Omental fat pad (tissue), 4 donors: Measurements from ENCODE around the gene SNAI1. TPM values are rescaled to one million over a fixed set of nuclear protein-coding genes. Genes with fewer than 3 reads are reported as not detected.
"Not testable (repeated sequence)": the region's sequence is repeated elsewhere in the genome, so short reads cannot be mapped to it uniquely, and the experiment has no call there.

Experiments used
- ATAC-seq: fragments of 150-250 bp; one replicate; pipeline ENCODE4 v1.9.1; 2016; ENCODE audit warnings: mild to moderate bottlenecking, moderate library complexity; ENCODE audit not compliant: low FRiP score
- DNase-seq: peaks from one replicate; pipeline ENCODE4 v3.0.0-alpha.2; 2019; ENCODE audit warnings: low spot score
- CTCF ChIP-seq, 3 donors: fragments of 450-650 bp; IDR thresholded peaks; one replicate each; pipeline ENCODE4 v1.5.1; 2016 to 2017; ENCODE audit warnings: antibody characterized with exemption in 3 of 3, mild to moderate bottlenecking in 3 of 3, moderate library complexity in 2 of 3
- total RNA-seq, 4 donors: library from RNA; depleted of rRNA; stranded (reverse); fragments of >200 nt; gene quantifications; one replicate each; pipeline ENCODE4 v1.1.0, GENCODE V29; 2016

Gene SNAI1
- total RNA-seq, 4 donors from 2014 or later: 3.3 to 23.8 (median 8.7) TPM

- DNase-seq (no peak), ATAC-seq (no peak)
- TF ChIP-seq CTCF (IDR thresholded peaks at IDR 0.05): no peak
Observed at GRCh38 chr20:49987868-49988690, 5.3 kb downstream of the SNAI1 start.

GRCh38 chr20:49989234-49990065 is 6.7 kb downstream of the SNAI1 start:
- DNase-seq (no peak), ATAC-seq (no peak)

GRCh38 chr20:49990271-49990720 is 7.5 kb downstream of the SNAI1 start:
- TF ChIP-seq CTCF (IDR thresholded peaks at IDR 0.05): no peak
- ATAC-seq: peak; percentile 30
- DNase-seq: no peak

More at GRCh38 chr20:49989234-49990065, 6.7 kb downstream of the SNAI1 start:
- no peak for TF ChIP-seq CTCF (IDR thresholded peaks at IDR 0.05)

- DNase-seq: no peak
- no peak for TF ChIP-seq CTCF (IDR thresholded peaks at IDR 0.05)
- ATAC-seq: no peak
Observed at GRCh38 chr20:49993301-49993751, 10.5 kb downstream of the SNAI1 start.

GRCh38 chr20:49995586-49995985 is 12.8 kb downstream of the SNAI1 start:
- ATAC-seq (no peak), DNase-seq (no peak)
- no peak for TF ChIP-seq CTCF (IDR thresholded peaks at IDR 0.05)

GRCh38 chr20:49998478-49999188 is 15.9 kb downstream of the SNAI1 start:
- not testable (repeated sequence) for ATAC-seq, DNase-seq

GRCh38 chr20:49999329-49999728 is 16.5 kb downstream of the SNAI1 start:
- no peak for TF ChIP-seq CTCF (IDR thresholded peaks at IDR 0.05)
- ATAC-seq (no peak), DNase-seq (no peak)

- not testable (repeated sequence) for DNase-seq, ATAC-seq
Observed at GRCh38 chr20:50000548-50001222, 17.9 kb downstream of the SNAI1 start.
